ENCODE data around the gene OR10H3.

- no peak for TF ChIP-seq CTCF (conservative IDR thresholded peaks at IDR 0.05)
- no peak for TF ChIP-seq ZFX (IDR thresholded peaks at IDR 0.05)
Observed at GRCh38 chr19:15780610-15781418, 43.0 kb downstream of the OR10H3 start.
